Measurements from ENCODE around the gene PALD1.

Gene PALD1

GRCh38 chr10:70472799-70473454, 5.6 kb upstream of the PALD1 start:
- POLR2A ChIA-PET = no interaction called here
- TF ChIP-seq SUZ12 (IDR thresholded peaks at IDR 0.05) (no peak), FOXA1 (IDR thresholded peaks at IDR 0.05) (no peak), ELF4 (IDR thresholded peaks at IDR 0.05) (no peak), CTBP1 (IDR thresholded peaks at IDR 0.05; ENCODE audit: borderline replicate concordance) (no peak), TARDBP (IDR thresholded peaks at IDR 0.05) (no peak), BHLHE40 (IDR thresholded peaks at IDR 0.05; ENCODE audit: borderline replicate concordance) (no peak), LEF1 (IDR thresholded peaks at IDR 0.05; ENCODE audit: borderline replicate concordance) (no peak), FOXM1 (IDR thresholded peaks at IDR 0.05; ENCODE audit: borderline replicate concordance) (no peak)
- TF ChIP-seq, protein P1, sequence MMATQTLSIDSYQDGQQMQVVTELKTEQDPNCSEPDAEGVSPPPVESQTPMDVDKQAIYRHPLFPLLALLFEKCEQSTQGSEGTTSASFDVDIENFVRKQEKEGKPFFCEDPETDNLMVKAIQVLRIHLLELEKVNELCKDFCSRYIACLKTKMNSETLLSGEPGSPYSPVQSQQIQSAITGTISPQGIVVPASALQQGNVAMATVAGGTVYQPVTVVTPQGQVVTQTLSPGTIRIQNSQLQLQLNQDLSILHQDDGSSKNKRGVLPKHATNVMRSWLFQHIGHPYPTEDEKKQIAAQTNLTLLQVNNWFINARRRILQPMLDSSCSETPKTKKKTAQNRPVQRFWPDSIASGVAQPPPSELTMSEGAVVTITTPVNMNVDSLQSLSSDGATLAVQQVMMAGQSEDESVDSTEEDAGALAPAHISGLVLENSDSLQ (IDR thresholded peaks at IDR 0.05) = no peak
- DNase-seq (ENCODE audit: extremely low spot score) = no peak
- CTCF ChIA-PET = interaction anchor here (0.7 kb wide), 1 partner anchor 249 kb away, joined by 3 read pairs; no protein-coding TSS in a partner anchor

- CTCF ChIA-PET = no interaction called here
- no peak for DNase-seq (ENCODE audit: extremely low spot score)
- POLR2A ChIA-PET = no interaction called here
- TF ChIP-seq, protein P1 (IDR thresholded peaks at IDR 0.05) = no peak
- TF ChIP-seq TARDBP (IDR thresholded peaks at IDR 0.05) = no peak
- no peak for TF ChIP-seq FOXK2 (IDR thresholded peaks at IDR 0.05)
- no peak for TF ChIP-seq ZNF384 (IDR thresholded peaks at IDR 0.05)
Measured at GRCh38 chr10:70474780-70475179, 3.8 kb upstream of the PALD1 start.

GRCh38 chr10:70475661-70476060, 2.9 kb upstream of the PALD1 start:
- no peak for DNase-seq (ENCODE audit: extremely low spot score)

GRCh38 chr10:70476249-70477035, 2.1 kb upstream of the PALD1 start:
- ChIA-PET CTCF (interaction anchor here (2.3 kb wide), 1 partner anchor 15 kb away, joined by 9 read pairs; no protein-coding TSS in a partner anchor), POLR2A (interaction anchor here (0.9 to 1.2 kb wide), 3 partner anchors 15 to 244 kb away, joined by 3 read pairs; partner anchors contain the start of gene EIF4EBP2)
- TF ChIP-seq, protein P1 (IDR thresholded peaks at IDR 0.05) = no peak
- TF ChIP-seq CTBP1 (IDR thresholded peaks at IDR 0.05; ENCODE audit: borderline replicate concordance) (no peak), FOXM1 (IDR thresholded peaks at IDR 0.05; ENCODE audit: borderline replicate concordance) (no peak), L3MBTL2 (conservative IDR thresholded peaks at IDR 0.05) (no peak)
- no peak for DNase-seq (ENCODE audit: extremely low spot score)

More at GRCh38 chr10:70475661-70476060, 2.9 kb upstream of the PALD1 start:
- TF ChIP-seq ELF4 (IDR thresholded peaks at IDR 0.05) (no peak), CTBP1 (IDR thresholded peaks at IDR 0.05; ENCODE audit: borderline replicate concordance) (no peak), NFRKB (IDR thresholded peaks at IDR 0.05) (no peak), HDGF (IDR thresholded peaks at IDR 0.05; ENCODE audit: borderline replicate concordance) (no peak), TARDBP (IDR thresholded peaks at IDR 0.05) (no peak), ARNT (IDR thresholded peaks at IDR 0.05) (no peak), BHLHE40 (IDR thresholded peaks at IDR 0.05; ENCODE audit: borderline replicate concordance) (no peak), FOXK2 (IDR thresholded peaks at IDR 0.05) (no peak), LEF1 (IDR thresholded peaks at IDR 0.05; ENCODE audit: borderline replicate concordance) (no peak), FOXA1 (IDR thresholded peaks at IDR 0.05) (no peak), SP1 (IDR thresholded peaks at IDR 0.05) (no peak), FOXM1 (IDR thresholded peaks at IDR 0.05; ENCODE audit: borderline replicate concordance) (no peak)
- TF ChIP-seq, protein P1 (IDR thresholded peaks at IDR 0.05) = no peak
- CTCF ChIA-PET = no interaction called here
- POLR2A ChIA-PET = interaction anchor here (0.9 kb wide), 1 partner anchor 14 kb away, joined by 3 read pairs; no protein-coding TSS in a partner anchor

DNA sequence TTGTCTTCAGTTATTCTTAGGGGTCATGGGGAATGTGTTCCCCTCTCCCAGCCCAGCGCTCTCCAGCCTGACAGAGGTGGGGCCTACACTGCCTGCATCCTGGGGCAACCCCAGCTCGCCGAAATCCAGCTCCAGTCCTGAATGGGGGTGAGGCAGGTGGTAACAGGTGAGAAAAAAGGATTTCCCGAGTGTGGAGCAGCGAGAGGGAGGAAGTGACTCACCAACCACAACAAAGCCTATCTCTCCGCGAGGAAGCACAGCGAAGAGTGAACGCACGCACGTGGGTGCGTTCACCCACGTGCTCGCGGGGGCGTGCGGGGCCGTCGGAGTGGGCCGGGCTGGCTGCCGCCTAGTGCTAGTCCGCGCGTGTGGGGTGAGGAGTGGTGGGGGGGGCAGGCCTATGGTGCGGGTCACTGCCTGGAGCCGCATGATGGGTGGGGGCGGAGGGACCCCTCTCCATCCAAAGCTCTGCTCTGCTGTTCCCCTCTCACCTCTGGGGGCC, 855 bp upstream of the PALD1 start:
- ChIA-PET POLR2A (interaction anchor here (1.2 kb wide), 2 partner anchors 17 to 245 kb away, joined by 3 to 6 read pairs; no protein-coding TSS in a partner anchor), CTCF (interaction anchor here (2.3 kb wide), 1 partner anchor 17 kb away, joined by 9 read pairs; no protein-coding TSS in a partner anchor)
- no peak for DNase-seq (ENCODE audit: extremely low spot score)
- TF ChIP-seq TARDBP (IDR thresholded peaks at IDR 0.05) (no peak), L3MBTL2 (conservative IDR thresholded peaks at IDR 0.05) (peak; percentile 68; the same call in 1 of the 2 replicates), FOXA1 (IDR thresholded peaks at IDR 0.05) (no peak)

DNA sequence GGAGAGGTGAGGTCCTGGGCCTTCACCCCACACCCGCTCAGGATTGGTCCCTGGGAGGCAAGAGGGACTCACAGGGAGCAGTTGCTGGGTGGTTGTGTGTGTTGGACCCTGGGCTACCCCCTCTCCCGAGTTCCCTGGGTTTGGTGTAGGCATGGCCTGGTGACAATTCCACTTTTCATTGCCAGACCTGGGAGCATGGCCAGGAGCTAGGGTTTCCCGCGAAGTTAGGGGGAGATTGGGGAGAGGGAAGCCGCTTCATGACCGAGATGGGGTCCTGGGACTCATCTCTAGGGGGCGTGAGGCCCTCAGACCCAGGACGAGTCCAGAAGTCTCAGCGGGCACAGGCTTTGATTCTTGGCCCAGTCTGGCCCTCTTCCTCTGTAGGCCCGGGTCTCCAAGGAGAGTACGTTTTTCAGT, 606 bp downstream of the PALD1 start:
- TF ChIP-seq BHLHE40 (IDR thresholded peaks at IDR 0.05; ENCODE audit: borderline replicate concordance) (no peak), FOXA1 (IDR thresholded peaks at IDR 0.05) (no peak), FOXM1 (IDR thresholded peaks at IDR 0.05; ENCODE audit: borderline replicate concordance) (no peak), ELF4 (IDR thresholded peaks at IDR 0.05) (no peak), LEF1 (IDR thresholded peaks at IDR 0.05; ENCODE audit: borderline replicate concordance) (no peak), SUZ12 (IDR thresholded peaks at IDR 0.05) (no peak), ZNF384 (IDR thresholded peaks at IDR 0.05) (no peak), SP1 (IDR thresholded peaks at IDR 0.05) (no peak), ARNT (IDR thresholded peaks at IDR 0.05) (no peak), HDGF (IDR thresholded peaks at IDR 0.05; ENCODE audit: borderline replicate concordance) (no peak), FOXK2 (IDR thresholded peaks at IDR 0.05) (no peak)
- CTCF ChIA-PET = interaction anchor here (0.7 to 1.0 kb wide), 2 partner anchors 83 kb away, joined by 3 read pairs; no protein-coding TSS in a partner anchor
- DNase-seq (ENCODE audit: extremely low spot score) = peak; percentile 43
- POLR2A ChIA-PET = no interaction called here

Measured in HEK293T (cell line).